ENCODE data around the gene XYLT1.

The XYLT1 gene

DNA sequence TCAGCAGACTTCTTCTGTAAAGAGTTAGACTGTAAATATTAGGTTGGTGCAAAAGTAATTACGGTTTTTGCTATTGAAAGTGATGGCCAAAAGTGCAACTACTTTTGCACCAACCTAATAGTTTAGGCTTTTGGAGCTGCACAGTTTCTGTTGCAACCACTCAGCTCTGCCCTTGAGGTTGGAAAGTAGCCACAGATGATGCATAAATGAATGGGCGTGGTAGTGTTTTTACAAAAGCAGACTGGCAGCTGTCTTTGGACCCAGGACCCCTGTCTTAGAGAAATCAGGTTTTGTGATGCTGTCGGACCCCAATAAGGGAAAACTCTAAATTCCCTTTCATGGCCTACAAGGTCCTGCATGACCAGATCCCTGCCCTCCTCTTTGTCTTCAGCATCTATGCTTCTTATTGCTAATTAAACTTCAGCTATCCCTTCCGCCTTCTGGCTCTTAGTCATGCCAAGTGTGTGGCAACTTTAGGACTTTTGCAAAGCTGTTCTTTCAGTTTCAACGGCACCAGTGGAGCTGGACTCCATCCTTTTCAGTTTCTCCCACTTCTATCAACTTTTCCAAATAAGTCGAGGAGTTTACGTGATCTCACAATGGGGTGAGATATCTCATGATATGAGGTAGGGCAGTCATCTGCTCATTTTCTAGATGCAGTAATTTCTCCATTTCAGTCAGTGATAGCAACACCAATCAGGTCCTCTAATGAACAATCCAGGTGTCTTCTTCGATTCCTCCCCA lies 232.3 kb downstream of the XYLT1 start:
- H3K27ac ChIP-seq = no peak overlapping the region
- TF ChIP-seq ZFX (IDR thresholded peaks at IDR 0.05; ENCODE audit: borderline replicate concordance) = no peak
- TF ChIP-seq, protein P1, sequence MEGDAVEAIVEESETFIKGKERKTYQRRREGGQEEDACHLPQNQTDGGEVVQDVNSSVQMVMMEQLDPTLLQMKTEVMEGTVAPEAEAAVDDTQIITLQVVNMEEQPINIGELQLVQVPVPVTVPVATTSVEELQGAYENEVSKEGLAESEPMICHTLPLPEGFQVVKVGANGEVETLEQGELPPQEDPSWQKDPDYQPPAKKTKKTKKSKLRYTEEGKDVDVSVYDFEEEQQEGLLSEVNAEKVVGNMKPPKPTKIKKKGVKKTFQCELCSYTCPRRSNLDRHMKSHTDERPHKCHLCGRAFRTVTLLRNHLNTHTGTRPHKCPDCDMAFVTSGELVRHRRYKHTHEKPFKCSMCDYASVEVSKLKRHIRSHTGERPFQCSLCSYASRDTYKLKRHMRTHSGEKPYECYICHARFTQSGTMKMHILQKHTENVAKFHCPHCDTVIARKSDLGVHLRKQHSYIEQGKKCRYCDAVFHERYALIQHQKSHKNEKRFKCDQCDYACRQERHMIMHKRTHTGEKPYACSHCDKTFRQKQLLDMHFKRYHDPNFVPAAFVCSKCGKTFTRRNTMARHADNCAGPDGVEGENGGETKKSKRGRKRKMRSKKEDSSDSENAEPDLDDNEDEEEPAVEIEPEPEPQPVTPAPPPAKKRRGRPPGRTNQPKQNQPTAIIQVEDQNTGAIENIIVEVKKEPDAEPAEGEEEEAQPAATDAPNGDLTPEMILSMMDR (IDR thresholded peaks at IDR 0.05) = no peak

DNA sequence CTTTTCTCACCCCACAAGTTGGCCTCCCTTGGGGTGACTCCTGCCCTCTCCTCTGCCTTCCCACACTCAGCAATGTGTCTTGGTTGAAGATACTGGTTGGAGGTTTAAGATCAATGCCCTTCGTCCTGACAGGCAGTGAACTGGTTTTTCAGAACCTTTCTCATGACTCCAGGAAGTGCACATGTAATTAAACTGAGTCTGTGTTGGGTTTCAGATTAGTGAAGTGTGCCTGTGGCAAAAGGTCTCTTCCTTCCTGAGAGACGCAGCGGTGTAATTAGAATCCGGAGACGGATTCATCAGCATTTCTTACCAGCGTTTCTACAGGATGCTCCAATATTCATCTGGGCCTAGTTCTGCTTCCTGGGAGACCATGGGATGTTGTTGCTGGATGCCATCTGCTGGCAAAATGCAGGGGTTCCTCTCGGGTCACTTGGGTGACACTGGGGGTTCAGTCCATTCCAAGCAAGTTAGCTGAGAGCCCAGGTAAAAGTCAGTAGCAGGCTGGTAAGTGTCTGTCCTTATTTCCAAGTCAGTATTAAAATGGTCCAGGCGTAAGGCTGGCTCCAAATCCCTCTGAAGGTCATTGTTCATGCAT lies 233.3 kb downstream of the XYLT1 start:
- H3K27ac ChIP-seq = no peak overlapping the region
- TF ChIP-seq, protein P1 (IDR thresholded peaks at IDR 0.05) = no peak
- TF ChIP-seq ZFX (IDR thresholded peaks at IDR 0.05; ENCODE audit: borderline replicate concordance) = no peak

DNA sequence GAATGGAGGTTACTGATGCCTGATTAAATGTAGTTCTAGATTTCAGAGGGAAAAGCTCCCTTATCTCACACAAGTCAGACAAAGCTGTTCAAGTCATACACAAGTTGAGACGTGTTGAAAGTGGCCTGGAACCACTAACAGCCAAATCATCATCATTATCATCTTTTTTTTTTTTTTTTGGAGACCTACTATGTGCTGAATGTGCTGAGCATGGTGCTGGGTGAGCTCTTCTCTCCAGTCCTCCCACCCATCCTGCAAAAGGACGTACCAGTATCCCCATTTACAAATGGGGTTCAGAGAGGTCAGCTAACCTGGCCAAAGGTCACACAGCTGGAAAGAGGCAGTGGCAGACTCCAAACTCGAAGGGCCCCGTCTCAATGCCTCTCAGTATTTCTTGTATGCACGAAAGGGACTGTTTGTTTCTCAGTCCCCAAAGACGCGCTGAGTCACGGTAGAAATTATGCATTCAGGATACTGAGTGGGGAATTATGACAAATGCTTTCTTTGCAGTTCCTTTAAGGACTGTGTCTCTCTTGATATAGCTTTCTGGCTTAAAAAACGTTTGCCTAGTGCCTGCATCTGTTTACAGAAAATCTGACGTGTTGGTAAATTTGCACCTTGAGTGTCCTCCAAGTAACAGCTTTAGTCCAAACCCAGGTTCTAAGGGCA lies 235.5 kb downstream of the XYLT1 start:
- TF ChIP-seq ZFX (IDR thresholded peaks at IDR 0.05; ENCODE audit: borderline replicate concordance) = no peak
- TF ChIP-seq, protein P1 (IDR thresholded peaks at IDR 0.05) = no peak

DNA sequence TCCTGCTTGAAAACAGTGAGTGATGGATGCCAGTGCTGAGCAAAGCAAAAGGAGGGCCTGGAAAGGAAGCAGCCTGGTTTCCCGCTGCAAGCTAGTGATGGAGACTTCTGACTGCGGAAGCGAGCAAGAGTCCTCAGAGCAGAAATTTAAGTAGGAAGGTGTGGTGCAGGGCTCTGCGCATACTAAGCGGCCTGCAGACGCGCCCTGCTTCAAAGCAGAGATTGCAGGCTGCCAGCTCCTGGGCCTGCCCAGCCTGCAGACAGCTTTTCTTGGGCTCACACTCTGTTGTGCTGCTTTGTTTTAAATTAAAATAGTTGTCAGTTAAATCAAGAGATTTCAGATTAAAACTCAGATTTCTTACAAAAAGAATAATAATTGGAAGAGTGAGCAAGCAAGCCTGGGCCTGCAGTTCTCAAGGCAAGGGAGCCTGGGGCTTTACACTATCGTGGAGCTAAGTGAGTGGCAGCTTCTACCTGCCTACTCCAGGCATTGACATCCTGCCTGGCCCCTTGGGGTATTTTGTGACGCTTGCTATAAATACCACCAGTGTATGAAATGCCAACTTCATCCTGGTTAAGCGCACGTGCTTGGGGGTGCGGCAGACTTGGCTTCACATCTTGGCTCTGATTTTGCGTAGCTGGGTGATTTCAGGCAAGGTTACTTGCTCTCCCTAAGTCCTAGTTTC lies 237.3 kb downstream of the XYLT1 start:
- TF ChIP-seq, protein P1 (IDR thresholded peaks at IDR 0.05) = no peak
- no peak for TF ChIP-seq ZFX (IDR thresholded peaks at IDR 0.05; ENCODE audit: borderline replicate concordance)

More for the DNA sequence above, 235.5 kb downstream of the XYLT1 start:
- no peak overlapping the region for H3K27ac ChIP-seq

DNA sequence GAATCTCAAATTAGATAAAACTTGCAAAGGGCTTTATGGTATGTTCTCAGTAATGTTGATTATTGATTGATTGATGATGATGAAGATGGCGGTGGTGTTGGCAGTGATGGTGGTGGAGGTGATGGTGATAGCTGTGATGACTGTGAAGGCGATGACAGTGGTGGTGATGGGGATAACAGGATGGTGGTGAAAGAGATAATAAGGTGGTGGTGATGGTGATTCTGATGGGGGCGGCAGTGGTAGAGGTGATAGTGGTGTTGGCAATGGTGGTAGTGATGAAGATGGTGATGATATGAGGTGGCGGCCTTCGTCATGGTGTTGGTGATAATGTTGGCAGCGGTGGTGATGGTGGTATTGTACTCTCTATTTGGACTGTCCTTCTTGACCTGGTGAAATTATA lies 238.3 kb downstream of the XYLT1 start:
- no peak for TF ChIP-seq ZFX (IDR thresholded peaks at IDR 0.05; ENCODE audit: borderline replicate concordance)
- TF ChIP-seq, protein P1 (IDR thresholded peaks at IDR 0.05) = no peak

More for the DNA sequence above, 237.3 kb downstream of the XYLT1 start:
- H3K27ac ChIP-seq = no peak overlapping the region

DNA sequence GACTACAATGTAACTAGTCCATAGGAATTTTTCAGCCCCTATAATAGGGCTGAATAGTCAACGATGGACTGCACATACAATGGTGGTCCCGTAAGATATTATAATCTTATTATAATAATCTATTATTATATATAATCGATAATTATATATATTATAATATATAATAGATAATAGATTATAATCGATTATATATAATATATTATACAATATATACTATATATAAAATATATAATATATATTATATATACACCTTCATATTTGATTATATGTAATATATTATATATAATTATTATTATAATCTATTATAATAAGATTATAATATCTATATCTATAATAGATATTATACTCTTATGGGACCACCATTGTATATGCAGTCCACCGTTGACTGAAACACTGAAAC lies 238.8 kb downstream of the XYLT1 start:
- H3K27ac ChIP-seq = no peak overlapping the region
- TF ChIP-seq ZFX (IDR thresholded peaks at IDR 0.05; ENCODE audit: borderline replicate concordance) = no peak
- TF ChIP-seq, protein P1 (IDR thresholded peaks at IDR 0.05) = no peak

More for the DNA sequence above, 238.3 kb downstream of the XYLT1 start:
- H3K27ac ChIP-seq = no peak overlapping the region
